Adrenal gland (tissue), 5 donors: ENCODE results near the gene MT1H.
"Not testable (repeated sequence)": the region's sequence is repeated elsewhere in the genome, so short reads cannot be mapped to it uniquely, and the experiment has no call there.

Experiments used
- CTCF ChIP-seq, 6 experiments: fragments of 450-650 bp in 4 of 6; fragments of 200-600 bp in 2 of 6; sonication (generic) in 1 of 6; IDR thresholded peaks; 1 replicate in 5 of 6; 2 replicates in 1 of 6; pipeline versions ENCODE4 v1.5.1 to v1.8.0; 2016 to 2021; ENCODE audit warnings: antibody characterized with exemption in 6 of 6, mild to moderate bottlenecking in 2 of 6, moderate library complexity in 1 of 6
- POLR2A ChIP-seq, 2 donors: fragments of 450-650 bp; IDR thresholded peaks; one replicate each; pipeline ENCODE4 v1.6.1; 2017; ENCODE audit warnings: antibody characterized with exemption in 2 of 2, mild to moderate bottlenecking in 2 of 2, moderate library complexity in 1 of 2
- donor health status: DM: no; HTN: no; CAD: no.

GRCh38 chr16:56717532-56717931 is 47.9 kb downstream of the MT1H start:
- not testable (repeated sequence) for TF ChIP-seq CTCF, POLR2A (IDR thresholded peaks at IDR 0.05)
